Measurements from ENCODE around the gene TEKT5.

DNA sequence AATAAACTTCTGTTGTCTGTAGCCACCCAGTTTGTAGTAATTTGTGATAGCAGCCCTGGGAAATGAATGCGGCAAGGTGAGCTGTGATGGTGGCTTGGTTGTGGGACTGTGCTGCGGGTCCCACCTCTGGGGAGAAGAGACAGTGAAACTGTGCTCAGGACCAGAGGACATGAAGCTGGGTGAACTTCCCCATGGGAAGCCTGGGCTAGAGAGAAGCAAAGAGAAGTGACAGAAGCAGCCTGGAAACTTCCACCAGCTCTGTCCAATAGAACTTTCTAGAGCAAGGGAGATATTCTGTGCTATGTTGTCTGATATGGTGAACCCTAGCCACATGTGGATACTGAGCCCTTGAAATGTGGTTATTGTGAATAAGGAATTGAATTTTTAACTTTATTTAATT lies 62.8 kb downstream of the TEKT5 start:
- TF ChIP-seq, protein P1, sequence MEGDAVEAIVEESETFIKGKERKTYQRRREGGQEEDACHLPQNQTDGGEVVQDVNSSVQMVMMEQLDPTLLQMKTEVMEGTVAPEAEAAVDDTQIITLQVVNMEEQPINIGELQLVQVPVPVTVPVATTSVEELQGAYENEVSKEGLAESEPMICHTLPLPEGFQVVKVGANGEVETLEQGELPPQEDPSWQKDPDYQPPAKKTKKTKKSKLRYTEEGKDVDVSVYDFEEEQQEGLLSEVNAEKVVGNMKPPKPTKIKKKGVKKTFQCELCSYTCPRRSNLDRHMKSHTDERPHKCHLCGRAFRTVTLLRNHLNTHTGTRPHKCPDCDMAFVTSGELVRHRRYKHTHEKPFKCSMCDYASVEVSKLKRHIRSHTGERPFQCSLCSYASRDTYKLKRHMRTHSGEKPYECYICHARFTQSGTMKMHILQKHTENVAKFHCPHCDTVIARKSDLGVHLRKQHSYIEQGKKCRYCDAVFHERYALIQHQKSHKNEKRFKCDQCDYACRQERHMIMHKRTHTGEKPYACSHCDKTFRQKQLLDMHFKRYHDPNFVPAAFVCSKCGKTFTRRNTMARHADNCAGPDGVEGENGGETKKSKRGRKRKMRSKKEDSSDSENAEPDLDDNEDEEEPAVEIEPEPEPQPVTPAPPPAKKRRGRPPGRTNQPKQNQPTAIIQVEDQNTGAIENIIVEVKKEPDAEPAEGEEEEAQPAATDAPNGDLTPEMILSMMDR (IDR thresholded peaks at IDR 0.05; ENCODE audit: insufficient read depth, low read length) = no peak
- TF ChIP-seq GABPA (IDR thresholded peaks at IDR 0.05; ENCODE audit: low read depth) (no peak), POLR2AphosphoS5 (IDR thresholded peaks at IDR 0.05; ENCODE audit: low read depth) (no peak), SPI1 (IDR thresholded peaks at IDR 0.05; ENCODE audit: borderline replicate concordance, low read depth) (no peak)
- TF ChIP-seq, protein P2, sequence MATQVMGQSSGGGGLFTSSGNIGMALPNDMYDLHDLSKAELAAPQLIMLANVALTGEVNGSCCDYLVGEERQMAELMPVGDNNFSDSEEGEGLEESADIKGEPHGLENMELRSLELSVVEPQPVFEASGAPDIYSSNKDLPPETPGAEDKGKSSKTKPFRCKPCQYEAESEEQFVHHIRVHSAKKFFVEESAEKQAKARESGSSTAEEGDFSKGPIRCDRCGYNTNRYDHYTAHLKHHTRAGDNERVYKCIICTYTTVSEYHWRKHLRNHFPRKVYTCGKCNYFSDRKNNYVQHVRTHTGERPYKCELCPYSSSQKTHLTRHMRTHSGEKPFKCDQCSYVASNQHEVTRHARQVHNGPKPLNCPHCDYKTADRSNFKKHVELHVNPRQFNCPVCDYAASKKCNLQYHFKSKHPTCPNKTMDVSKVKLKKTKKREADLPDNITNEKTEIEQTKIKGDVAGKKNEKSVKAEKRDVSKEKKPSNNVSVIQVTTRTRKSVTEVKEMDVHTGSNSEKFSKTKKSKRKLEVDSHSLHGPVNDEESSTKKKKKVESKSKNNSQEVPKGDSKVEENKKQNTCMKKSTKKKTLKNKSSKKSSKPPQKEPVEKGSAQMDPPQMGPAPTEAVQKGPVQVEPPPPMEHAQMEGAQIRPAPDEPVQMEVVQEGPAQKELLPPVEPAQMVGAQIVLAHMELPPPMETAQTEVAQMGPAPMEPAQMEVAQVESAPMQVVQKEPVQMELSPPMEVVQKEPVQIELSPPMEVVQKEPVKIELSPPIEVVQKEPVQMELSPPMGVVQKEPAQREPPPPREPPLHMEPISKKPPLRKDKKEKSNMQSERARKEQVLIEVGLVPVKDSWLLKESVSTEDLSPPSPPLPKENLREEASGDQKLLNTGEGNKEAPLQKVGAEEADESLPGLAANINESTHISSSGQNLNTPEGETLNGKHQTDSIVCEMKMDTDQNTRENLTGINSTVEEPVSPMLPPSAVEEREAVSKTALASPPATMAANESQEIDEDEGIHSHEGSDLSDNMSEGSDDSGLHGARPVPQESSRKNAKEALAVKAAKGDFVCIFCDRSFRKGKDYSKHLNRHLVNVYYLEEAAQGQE (IDR thresholded peaks at IDR 0.05; ENCODE audit: insufficient replicate concordance, low read depth) = no peak
